Hepatocyte (in vitro differentiated cells): ENCODE results near the gene FASTK. TPM values are rescaled to one million over a fixed set of nuclear protein-coding genes. Genes with fewer than 3 reads are reported as not detected.

Source experiments
- DNase-seq: peaks from one replicate; pipeline ENCODE4 v3.0.0-alpha.2; 2016; ENCODE audit warnings: low spot score
- H2AFZ ChIP-seq: fragments of 200-600 bp; sonication (generic); 2 replicates; pipeline ENCODE4 v1.6.0; 2016; ENCODE audit warnings: antibody characterized with exemption, mild to moderate bottlenecking
- H3K27ac ChIP-seq: fragments of 200-600 bp; sonication (generic); 2 replicates; pipeline ENCODE4 v1.5.1; 2016; ENCODE audit warnings: mild to moderate bottlenecking
- H3K27me3 ChIP-seq: fragments of 200-600 bp; sonication (generic); 2 replicates; pipeline ENCODE4 v1.6.1; 2016
- H3K36me3 ChIP-seq: fragments of 200-600 bp; sonication (generic); replicated peaks from 2 replicates; pipeline ENCODE4 v1.5.1; 2016; ENCODE audit warnings: low read depth; ENCODE audit not compliant: insufficient read depth
- H3K4me1 ChIP-seq: fragments of 200-600 bp; sonication (generic); 2 replicates; pipeline ENCODE4 v1.5.1; 2016; ENCODE audit warnings: mild to moderate bottlenecking, moderate library complexity; ENCODE audit not compliant: insufficient read depth
- H3K4me2 ChIP-seq: fragments of 200-600 bp; sonication (generic); 2 replicates; pipeline ENCODE4 v1.6.0; 2016
- H3K4me3 ChIP-seq: fragments of 200-600 bp; sonication (generic); 2 replicates; pipeline ENCODE4 v1.5.1; 2016; ENCODE audit warnings: mild to moderate bottlenecking
- H3K79me2 ChIP-seq: fragments of 200-600 bp; sonication (generic); 2 replicates; pipeline ENCODE4 v1.6.0; 2017; ENCODE audit warnings: mild to moderate bottlenecking
- H3K9me2 ChIP-seq: fragments of 200-600 bp; sonication (generic); replicated peaks from 2 replicates; pipeline ENCODE4 v1.6.0; 2017; ENCODE audit warnings: mild to moderate bottlenecking; ENCODE audit not compliant: insufficient read depth
- H3K9me3 ChIP-seq: fragments of 200-600 bp; sonication (generic); 2 replicates; pipeline ENCODE4 v1.5.1; 2016; ENCODE audit warnings: low read depth, mild to moderate bottlenecking
- H4K20me1 ChIP-seq: fragments of 200-600 bp; sonication (generic); 2 replicates; pipeline ENCODE4 v1.6.0; 2016; ENCODE audit warnings: mild to moderate bottlenecking; ENCODE audit not compliant: insufficient read depth, poor library complexity, severe bottlenecking
- EZH2 ChIP-seq: fragments of 200-600 bp; sonication (generic); IDR thresholded peaks from 2 replicates; pipeline ENCODE4 v1.6.1; 2016; ENCODE audit warnings: antibody characterized with exemption, mild to moderate bottlenecking, borderline replicate concordance
- EZH2phosphoT487 ChIP-seq: fragments of 200-600 bp; sonication (generic); IDR thresholded peaks from one replicate; pipeline ENCODE4 v1.6.1; 2018; ENCODE audit warnings: antibody characterized with exemption, mild to moderate bottlenecking, low read depth, moderate library complexity; ENCODE audit not compliant: unreplicated experiment, severe bottlenecking
- WGBS: methylation state at CpG from one replicate; pipeline ENCODE4 v1.1.6; 2016; ENCODE audit warnings: low lambda C conversion rate; ENCODE audit errors: missing lambda C conversion rate; 5-methylcytosine and 5-hydroxymethylcytosine counted together
- polyA plus RNA-seq: library from polyadenylated mRNA; unstranded; fragments of >200 nt; fragmentation: Nextera tagmentation; extraction: Ambion mirVana; gene quantifications from 2 replicates; pipeline ENCODE4 v1.2.1, GENCODE V29; 2016
- total RNA-seq: library from RNA; depleted of rRNA; stranded (reverse); fragments of >200 nt; gene quantifications from 2 replicates; pipeline ENCODE4 v1.2.3, GENCODE V29; 2014
- TF ChIP-seq, protein P1 (sequence below): fragments of 200-600 bp; sonication (generic); IDR thresholded peaks from 2 replicates; pipeline ENCODE4 v1.5.1; 2016; ENCODE audit warnings: antibody characterized with exemption, mild to moderate bottlenecking; ENCODE audit not compliant: poor library complexity

FASTK gene
- total and polyA plus RNA-seq, 2 experiments from 2014 or later = 105 to 193 TPM

DNA sequence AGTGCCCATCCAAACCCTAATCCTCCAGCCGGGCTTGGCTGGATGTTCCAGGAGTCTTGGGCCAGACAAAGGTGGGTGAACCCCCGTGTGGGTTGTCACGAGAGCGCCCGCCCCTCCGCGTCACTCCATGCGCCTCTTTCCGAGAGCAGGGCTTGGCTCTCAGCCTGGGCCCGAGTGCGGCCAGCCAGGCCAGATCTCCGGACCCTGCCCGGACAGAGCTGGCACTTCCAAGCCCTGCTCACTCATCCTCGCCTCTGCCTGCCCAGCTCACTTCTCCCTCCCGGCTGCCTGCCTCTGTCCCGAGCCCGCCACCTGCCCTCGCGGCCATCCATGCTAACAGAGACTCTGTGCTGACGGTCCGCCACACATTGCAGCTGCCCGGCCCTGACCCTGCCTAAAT lies 40.3 kb upstream of the FASTK start:
- TF ChIP-seq EZH2phosphoT487 (no peak), EZH2 (no peak)
- TF ChIP-seq, protein P1, sequence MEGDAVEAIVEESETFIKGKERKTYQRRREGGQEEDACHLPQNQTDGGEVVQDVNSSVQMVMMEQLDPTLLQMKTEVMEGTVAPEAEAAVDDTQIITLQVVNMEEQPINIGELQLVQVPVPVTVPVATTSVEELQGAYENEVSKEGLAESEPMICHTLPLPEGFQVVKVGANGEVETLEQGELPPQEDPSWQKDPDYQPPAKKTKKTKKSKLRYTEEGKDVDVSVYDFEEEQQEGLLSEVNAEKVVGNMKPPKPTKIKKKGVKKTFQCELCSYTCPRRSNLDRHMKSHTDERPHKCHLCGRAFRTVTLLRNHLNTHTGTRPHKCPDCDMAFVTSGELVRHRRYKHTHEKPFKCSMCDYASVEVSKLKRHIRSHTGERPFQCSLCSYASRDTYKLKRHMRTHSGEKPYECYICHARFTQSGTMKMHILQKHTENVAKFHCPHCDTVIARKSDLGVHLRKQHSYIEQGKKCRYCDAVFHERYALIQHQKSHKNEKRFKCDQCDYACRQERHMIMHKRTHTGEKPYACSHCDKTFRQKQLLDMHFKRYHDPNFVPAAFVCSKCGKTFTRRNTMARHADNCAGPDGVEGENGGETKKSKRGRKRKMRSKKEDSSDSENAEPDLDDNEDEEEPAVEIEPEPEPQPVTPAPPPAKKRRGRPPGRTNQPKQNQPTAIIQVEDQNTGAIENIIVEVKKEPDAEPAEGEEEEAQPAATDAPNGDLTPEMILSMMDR = no peak
- H2AFZ ChIP-seq = no peak overlapping the region
- no peaks in the 10 kb centered on the region for H3K36me3 ChIP-seq
- no peak for DNase-seq
- H4K20me1 ChIP-seq = peaks cover 44% of the 10 kb centered on the region
- peaks cover 6% of the 10 kb centered on the region for H3K4me1 ChIP-seq
- H3K9me2 ChIP-seq = no peaks in the 10 kb centered on the region
- no peak overlapping the region for H3K4me2 ChIP-seq
- no peak overlapping the region for H3K4me3 ChIP-seq
- peaks cover 16% of the 10 kb centered on the region for H3K79me2 ChIP-seq
- no peak overlapping the region for H3K27ac ChIP-seq
- H3K9me3 ChIP-seq = no peaks in the 10 kb centered on the region
- 96% methylated on average over 21 of the region's 22 CpGs for WGBS
- H3K27me3 ChIP-seq = no peaks in the 10 kb centered on the region

DNA sequence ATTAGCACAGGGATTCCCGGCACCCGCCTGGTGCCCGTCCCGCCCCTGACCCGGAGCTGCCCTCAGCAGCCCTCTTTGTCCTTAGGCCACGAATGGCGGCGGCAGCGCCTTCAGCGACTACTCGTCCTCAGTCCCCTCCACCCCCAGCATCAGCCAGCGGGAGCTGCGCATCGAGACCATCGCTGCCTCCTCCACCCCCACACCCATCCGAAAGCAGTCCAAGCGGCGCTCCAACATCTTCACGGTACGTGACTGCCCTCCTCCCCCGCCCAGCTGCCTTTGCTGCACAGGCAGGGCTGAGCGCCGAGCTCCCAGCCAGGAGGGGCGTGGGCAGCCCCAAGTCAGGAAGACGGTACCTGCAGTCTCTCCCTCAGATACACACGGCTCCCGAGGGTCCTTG lies 39.3 kb upstream of the FASTK start:
- TF ChIP-seq EZH2phosphoT487 (no peak), EZH2 (no peak)
- TF ChIP-seq, protein P1 = no peak
- Histone ChIP-seq H2AFZ (no peak overlapping the region), H3K4me3 (no peak overlapping the region), H3K4me2 (no peak overlapping the region), H3K4me1 (peaks cover 3% of the 10 kb centered on the region), H3K36me3 (no peaks in the 10 kb centered on the region), H3K9me2 (no peaks in the 10 kb centered on the region), H4K20me1 (peaks cover 39% of the 10 kb centered on the region), H3K27ac (no peak overlapping the region), H3K27me3 (no peaks in the 10 kb centered on the region), H3K9me3 (no peaks in the 10 kb centered on the region), H3K79me2 (peaks cover 20% of the 10 kb centered on the region)
- no peak for DNase-seq
- 97% methylated on average over 26 of the region's 27 CpGs for WGBS

DNA sequence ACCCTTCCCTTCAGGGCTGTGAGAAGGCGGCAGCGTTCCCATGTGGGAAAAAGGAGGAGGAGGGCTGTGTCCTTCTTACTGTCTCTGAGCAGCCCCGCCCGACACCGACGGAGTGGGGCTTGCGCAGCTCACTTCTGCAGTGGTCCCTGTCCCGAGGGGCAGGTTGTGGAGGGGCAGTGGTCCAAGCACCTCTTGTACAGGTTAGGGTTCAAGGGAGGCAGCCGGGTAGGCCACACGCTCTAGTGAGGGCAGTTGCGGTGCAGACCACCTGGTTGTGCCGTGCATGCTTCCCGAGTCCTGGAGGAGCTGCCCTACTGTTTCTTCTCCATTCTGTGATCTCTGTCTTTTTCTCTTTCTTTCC lies 38.4 kb upstream of the FASTK start:
- no peaks in the 10 kb centered on the region for H3K27me3 ChIP-seq
- DNase-seq = no peak
- no peaks in the 10 kb centered on the region for H3K36me3 ChIP-seq
- TF ChIP-seq EZH2phosphoT487 (no peak), EZH2 (no peak)
- TF ChIP-seq, protein P1 = no peak
- no peak overlapping the region for H2AFZ ChIP-seq
- H3K9me2 ChIP-seq = no peaks in the 10 kb centered on the region
- peaks cover 24% of the 10 kb centered on the region for H3K79me2 ChIP-seq
- H4K20me1 ChIP-seq = peaks cover 36% of the 10 kb centered on the region
- no peak overlapping the region for H3K4me3 ChIP-seq
- no peak overlapping the region for H3K27ac ChIP-seq
- WGBS = 96% methylated on average over 13 of the region's 13 CpGs
- H3K4me2 ChIP-seq = no peak overlapping the region
- H3K4me1 ChIP-seq = peaks cover 7% of the 10 kb centered on the region
- no peaks in the 10 kb centered on the region for H3K9me3 ChIP-seq
